Astrocyte of the spinal cord (primary cell): ENCODE data around the gene HOXA9.

Experiments
- DNase-seq: peaks from one replicate; pipeline ENCODE4 v3.0.0; 2011; ENCODE audit warnings: low read depth, low spot score
- H3K4me3 ChIP-seq: 2 replicates; pipeline ENCODE4 v1.5.1; 2011; ENCODE audit warnings: low read depth, mild to moderate bottlenecking, low read length, moderate library complexity
- CTCF ChIP-seq: IDR thresholded peaks from 2 replicates; pipeline ENCODE4 v1.5.1; 2012; ENCODE audit warnings: low read depth, mild to moderate bottlenecking, low read length, inconsistent platforms
- in situ Hi-C: cut with HindIII; loops from 2 replicates; pipeline ENCODE4 v1.10.0; 2017; ENCODE audit warnings: low sequenced_read_pairs

The HOXA9 gene

GRCh38 chr7:27121684-27122076, 43.7 kb downstream of the HOXA9 start:
- in situ Hi-C loops: loop anchor here (10.0 kb wide), 1 partner anchor 267 kb away; no protein-coding TSS in a partner anchor
- TF ChIP-seq CTCF: no peak
- DNase-seq: no peak
- peak overlapping the region; percentile 64 for H3K4me3 ChIP-seq

- no peak for DNase-seq
These were observed 45.9 kb downstream of the HOXA9 start for GRCh38 chr7:27119412-27119911.

GRCh38 chr7:27118580-27118979, 46.8 kb downstream of the HOXA9 start:
- H3K4me3 ChIP-seq: peak overlapping the region; percentile 89
- in situ Hi-C loops: no loop called here
- no peak for TF ChIP-seq CTCF
- no peak for DNase-seq

More at GRCh38 chr7:27119412-27119911, 45.9 kb downstream of the HOXA9 start:
- in situ Hi-C loops: no loop called here
- TF ChIP-seq CTCF: no peak
- H3K4me3 ChIP-seq: peak overlapping the region; percentile 89

GRCh38 chr7:27117887-27118491, 47.3 kb downstream of the HOXA9 start:
- no peak for TF ChIP-seq CTCF
- DNase-seq: peak; percentile 91
- peak overlapping the region; percentile 89 for H3K4me3 ChIP-seq
- in situ Hi-C loops: no loop called here

GRCh38 chr7:27116962-27117886, 48.1 kb downstream of the HOXA9 start:
- TF ChIP-seq CTCF: no peak
- no peak for DNase-seq
- in situ Hi-C loops: no loop called here
- H3K4me3 ChIP-seq: peak overlapping the region; percentile 89

- H3K4me3 ChIP-seq: peak overlapping the region; percentile 89
- no peak for TF ChIP-seq CTCF
- in situ Hi-C loops: no loop called here
- DNase-seq: no peak
These were observed 49.0 kb downstream of the HOXA9 start for GRCh38 chr7:27116031-27116961.
